ENCODE measurements around the gene KIF3A. TPM values are rescaled to one million over a fixed set of nuclear protein-coding genes. Genes with fewer than 3 reads are reported as not detected.
A peak's percentile ranks its signal among the peaks of the same experiment; 100 is the strongest.

The KIF3A gene
- polyA plus RNA-seq, result 9.1 TPM
- long read RNA-seq, donor 1, partial matches to known transcripts, result 0 of 1 reads
- long read RNA-seq, donor 1, other reads (novel, unspliced or antisense), result 0 of 1 reads
- long read RNA-seq, donor 2, result 0 reads
- long read RNA-seq, donor 3, partial matches to known transcripts, result 0 of 1 reads
- long read RNA-seq, donor 3, other reads (novel, unspliced or antisense), result 0 of 1 reads
- long read RNA-seq, donor 4, result 0 reads
- long read RNA-seq, donor 5, result 0 reads
- long read RNA-seq, donor 6, result 0 reads
- long read RNA-seq, donor 7, result 0 reads
- long read RNA-seq, donor 8, result 0 reads
- long read RNA-seq, donor 9, partial matches to known transcripts, result 0 of 1 reads
- long read RNA-seq, donor 9, other reads (novel, unspliced or antisense), result 0 of 1 reads
- long read RNA-seq, donor 10, result 0 reads
- long read RNA-seq, donor 11, full-length matches to known transcripts, result 3 of 3 reads
- long read RNA-seq, donor 11, partial matches to known transcripts, result 0 of 3 reads
- long read RNA-seq, donor 11, other reads (novel, unspliced or antisense), result 0 of 3 reads

- Histone ChIP-seq H3K9me3 (ENCODE audit: control insufficient read depth, low read depth, low read length) (no peaks in the 10 kb centered on the region), H3K4me3 (ENCODE audit: low read length) (peak within 1 kb of the TSS; percentile 73), H3K4me1 (ENCODE audit: control insufficient read depth, insufficient read depth, low read length) (peaks cover 3% of the 10 kb centered on the region), H3K27ac (ENCODE audit: low read length) (peak within 1 kb of the TSS; percentile 71), H3K36me3 (ENCODE audit: control insufficient read depth, insufficient read depth, low read length) (no peaks in the 10 kb centered on the region), H3K27me3 (ENCODE audit: control insufficient read depth, insufficient read depth, low read length) (no peaks in the 10 kb centered on the region)
- peak; percentile 94 to 95 for DNase-seq
- WGBS (ENCODE audit: insufficient coverage, low lambda C conversion rate), result no CpG with 5 or more reads among the region's 81 CpGs
Observed at GRCh38 chr5:132736853-132737833, at the start of gene KIF3A. Gene KIF3A (minus strand): TSS chr5:132737546. CDS start chr5:132737419, 127 bp downstream.

- H3K4me3 ChIP-seq (ENCODE audit: low read length), result no peak overlapping the region
- no peaks in the 10 kb centered on the region for H3K27me3 ChIP-seq (ENCODE audit: control insufficient read depth, insufficient read depth, low read length)
- DNase-seq, result no peak
- WGBS (ENCODE audit: insufficient coverage, low lambda C conversion rate), result 100% methylated on average over 1 of the region's 1 CpG
- H3K36me3 ChIP-seq (ENCODE audit: control insufficient read depth, insufficient read depth, low read length), result no peaks in the 10 kb centered on the region
- H3K27ac ChIP-seq (ENCODE audit: low read length), result no peak overlapping the region
- H3K4me1 ChIP-seq (ENCODE audit: control insufficient read depth, insufficient read depth, low read length), result no peaks in the 10 kb centered on the region
- no peaks in the 10 kb centered on the region for H3K9me3 ChIP-seq (ENCODE audit: control insufficient read depth, low read depth, low read length)
Observed at GRCh38 chr5:132787076-132787475, 49.7 kb upstream of the KIF3A start.

- Histone ChIP-seq H3K27me3 (ENCODE audit: control insufficient read depth, insufficient read depth, low read length) (no peaks in the 10 kb centered on the region), H3K4me3 (ENCODE audit: low read length) (no peak overlapping the region), H3K27ac (ENCODE audit: low read length) (no peak overlapping the region), H3K4me1 (ENCODE audit: control insufficient read depth, insufficient read depth, low read length) (no peaks in the 10 kb centered on the region), H3K36me3 (ENCODE audit: control insufficient read depth, insufficient read depth, low read length) (no peaks in the 10 kb centered on the region), H3K9me3 (ENCODE audit: control insufficient read depth, low read depth, low read length) (no peaks in the 10 kb centered on the region)
- WGBS (ENCODE audit: insufficient coverage, low lambda C conversion rate), result no CpG with 5 or more reads among the region's 4 CpGs
- DNase-seq, result no peak
Observed at GRCh38 chr5:132785864-132786263, 48.5 kb upstream of the KIF3A start.

GRCh38 chr5:132785365-132785764 is 48.0 kb upstream of the KIF3A start:
- H3K4me3 ChIP-seq (ENCODE audit: low read length), result no peak overlapping the region
- no CpG with 5 or more reads among the region's 5 CpGs for WGBS (ENCODE audit: insufficient coverage, low lambda C conversion rate)
- DNase-seq, result no peak
- H3K9me3 ChIP-seq (ENCODE audit: control insufficient read depth, low read depth, low read length), result no peaks in the 10 kb centered on the region
- H3K4me1 ChIP-seq (ENCODE audit: control insufficient read depth, insufficient read depth, low read length), result no peaks in the 10 kb centered on the region
- H3K27me3 ChIP-seq (ENCODE audit: control insufficient read depth, insufficient read depth, low read length), result no peaks in the 10 kb centered on the region
- H3K27ac ChIP-seq (ENCODE audit: low read length), result no peak overlapping the region
- H3K36me3 ChIP-seq (ENCODE audit: control insufficient read depth, insufficient read depth, low read length), result no peaks in the 10 kb centered on the region

- H3K27me3 ChIP-seq (ENCODE audit: control insufficient read depth, insufficient read depth, low read length), result no peaks in the 10 kb centered on the region
- no peak overlapping the region for H3K27ac ChIP-seq (ENCODE audit: low read length)
- no peak for DNase-seq
- no CpG with 5 or more reads among the region's 4 CpGs for WGBS (ENCODE audit: insufficient coverage, low lambda C conversion rate)
- H3K9me3 ChIP-seq (ENCODE audit: control insufficient read depth, low read depth, low read length), result no peaks in the 10 kb centered on the region
- no peaks in the 10 kb centered on the region for H3K4me1 ChIP-seq (ENCODE audit: control insufficient read depth, insufficient read depth, low read length)
- H3K4me3 ChIP-seq (ENCODE audit: low read length), result no peak overlapping the region
- H3K36me3 ChIP-seq (ENCODE audit: control insufficient read depth, insufficient read depth, low read length), result no peaks in the 10 kb centered on the region
Observed at GRCh38 chr5:132782101-132782500, 44.8 kb upstream of the KIF3A start.

- no peaks in the 10 kb centered on the region for H3K27me3 ChIP-seq (ENCODE audit: control insufficient read depth, insufficient read depth, low read length)
- no peaks in the 10 kb centered on the region for H3K4me1 ChIP-seq (ENCODE audit: control insufficient read depth, insufficient read depth, low read length)
- no peak overlapping the region for H3K27ac ChIP-seq (ENCODE audit: low read length)
- 100% methylated on average over 2 of the region's 4 CpGs for WGBS (ENCODE audit: insufficient coverage, low lambda C conversion rate)
- H3K9me3 ChIP-seq (ENCODE audit: control insufficient read depth, low read depth, low read length), result no peaks in the 10 kb centered on the region
- no peaks in the 10 kb centered on the region for H3K36me3 ChIP-seq (ENCODE audit: control insufficient read depth, insufficient read depth, low read length)
- no peak for DNase-seq
- no peak overlapping the region for H3K4me3 ChIP-seq (ENCODE audit: low read length)
Observed at GRCh38 chr5:132781029-132781428, 43.7 kb upstream of the KIF3A start.

- H3K4me3 ChIP-seq (ENCODE audit: low read length), result no peak overlapping the region
- no peak overlapping the region for H3K27ac ChIP-seq (ENCODE audit: low read length)
- H3K4me1 ChIP-seq (ENCODE audit: control insufficient read depth, insufficient read depth, low read length), result peaks cover 1% of the 10 kb centered on the region
- no peak for DNase-seq
- H3K27me3 ChIP-seq (ENCODE audit: control insufficient read depth, insufficient read depth, low read length), result no peaks in the 10 kb centered on the region
- WGBS (ENCODE audit: insufficient coverage, low lambda C conversion rate), result 100% methylated on average over 1 of the region's 1 CpG
- H3K36me3 ChIP-seq (ENCODE audit: control insufficient read depth, insufficient read depth, low read length), result no peaks in the 10 kb centered on the region
- H3K9me3 ChIP-seq (ENCODE audit: control insufficient read depth, low read depth, low read length), result no peaks in the 10 kb centered on the region
Observed at GRCh38 chr5:132780577-132780976, 43.2 kb upstream of the KIF3A start.

- H3K4me3 ChIP-seq (ENCODE audit: low read length), result no peak overlapping the region
- H3K36me3 ChIP-seq (ENCODE audit: control insufficient read depth, insufficient read depth, low read length), result no peaks in the 10 kb centered on the region
- DNase-seq, result no peak
- H3K27me3 ChIP-seq (ENCODE audit: control insufficient read depth, insufficient read depth, low read length), result no peaks in the 10 kb centered on the region
- H3K27ac ChIP-seq (ENCODE audit: low read length), result no peak overlapping the region
- WGBS (ENCODE audit: insufficient coverage, low lambda C conversion rate), result no CpG with 5 or more reads among the region's 3 CpGs
- peaks cover 7% of the 10 kb centered on the region for H3K4me1 ChIP-seq (ENCODE audit: control insufficient read depth, insufficient read depth, low read length)
- no peaks in the 10 kb centered on the region for H3K9me3 ChIP-seq (ENCODE audit: control insufficient read depth, low read depth, low read length)
Observed at GRCh38 chr5:132779961-132780360, 42.6 kb upstream of the KIF3A start.

GRCh38 chr5:132778856-132779255 is 41.5 kb upstream of the KIF3A start:
- Histone ChIP-seq H3K4me3 (ENCODE audit: low read length) (no peak overlapping the region), H3K9me3 (ENCODE audit: control insufficient read depth, low read depth, low read length) (no peaks in the 10 kb centered on the region), H3K4me1 (ENCODE audit: control insufficient read depth, insufficient read depth, low read length) (peaks cover 9% of the 10 kb centered on the region), H3K36me3 (ENCODE audit: control insufficient read depth, insufficient read depth, low read length) (no peaks in the 10 kb centered on the region), H3K27me3 (ENCODE audit: control insufficient read depth, insufficient read depth, low read length) (no peaks in the 10 kb centered on the region), H3K27ac (ENCODE audit: low read length) (no peak overlapping the region)
- WGBS (ENCODE audit: insufficient coverage, low lambda C conversion rate), result 67% methylated on average over 3 of the region's 5 CpGs
- DNase-seq, result no peak

GRCh38 chr5:132778129-132778528 is 40.8 kb upstream of the KIF3A start:
- Histone ChIP-seq H3K36me3 (ENCODE audit: control insufficient read depth, insufficient read depth, low read length) (no peaks in the 10 kb centered on the region), H3K27ac (ENCODE audit: low read length) (no peak overlapping the region), H3K27me3 (ENCODE audit: control insufficient read depth, insufficient read depth, low read length) (no peaks in the 10 kb centered on the region), H3K4me1 (ENCODE audit: control insufficient read depth, insufficient read depth, low read length) (peaks cover 9% of the 10 kb centered on the region), H3K9me3 (ENCODE audit: control insufficient read depth, low read depth, low read length) (no peaks in the 10 kb centered on the region), H3K4me3 (ENCODE audit: low read length) (peak overlapping the region; percentile 93)
- DNase-seq, result no peak
- WGBS (ENCODE audit: insufficient coverage, low lambda C conversion rate), result no CpG with 5 or more reads among the region's 4 CpGs

Measured in large intestine (tissue), 12 donors.